Mucosa of stomach (tissue), 1 donor: ENCODE measurements around the gene HAND1.
"Not testable (repeated sequence)": the region's sequence is repeated elsewhere in the genome, so short reads cannot be mapped to it uniquely, and the experiment has no call there.

Source experiments
- H3K27me3 ChIP-seq: one replicate; pipeline ENCODE4 v1.7.0; 2013; ENCODE audit warnings: mild to moderate bottlenecking, low read length; ENCODE audit not compliant: control insufficient read depth, insufficient read depth
- H3K36me3 ChIP-seq: one replicate; pipeline ENCODE4 v1.7.0; 2013; ENCODE audit warnings: low read length; ENCODE audit not compliant: control insufficient read depth, insufficient read depth
- H3K4me1 ChIP-seq: one replicate; pipeline ENCODE4 v1.7.0; 2013; ENCODE audit warnings: mild to moderate bottlenecking, low read length; ENCODE audit not compliant: control insufficient read depth, insufficient read depth
- H3K4me3 ChIP-seq: one replicate; pipeline ENCODE4 v1.7.0; 2013; ENCODE audit warnings: low read length
- H3K9ac ChIP-seq: one replicate; pipeline ENCODE4 v1.7.0; 2013; ENCODE audit warnings: mild to moderate bottlenecking, low read length, moderate library complexity
- H3K9me3 ChIP-seq: one replicate; pipeline ENCODE4 v1.7.0; 2013; ENCODE audit warnings: mild to moderate bottlenecking, low read length, moderate library complexity; ENCODE audit not compliant: control insufficient read depth
- donor health status: Pancreatic carcinoma.

Gene HAND1

DNA sequence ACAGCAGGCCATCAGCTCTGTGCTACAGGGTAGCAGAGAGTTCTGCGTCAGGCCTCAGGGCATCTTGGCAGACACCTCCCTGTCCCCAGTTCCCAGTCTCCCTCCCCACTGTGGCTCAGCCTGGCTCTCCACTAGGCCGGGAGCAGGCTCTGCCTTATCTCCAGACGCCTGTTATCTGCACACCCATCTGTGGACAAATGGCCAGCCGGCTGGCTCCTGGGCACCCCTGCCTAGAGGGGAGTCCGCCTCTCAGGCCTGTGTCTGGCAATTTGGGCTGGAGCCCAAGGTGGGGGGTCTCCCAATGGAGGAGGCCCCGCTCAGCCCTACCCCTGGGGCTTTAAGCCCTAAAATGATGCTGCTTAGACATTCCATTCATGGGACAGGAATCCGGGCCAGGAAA is 39.2 kb upstream of the HAND1 start:
- Histone ChIP-seq H3K27me3 (peaks cover 20% of the 10 kb centered on the region), H3K4me1 (peaks cover 4% of the 10 kb centered on the region), H3K9me3 (no peaks in the 10 kb centered on the region), H3K9ac (no peak overlapping the region), H3K36me3 (no peaks in the 10 kb centered on the region), H3K4me3 (no peak overlapping the region)

DNA sequence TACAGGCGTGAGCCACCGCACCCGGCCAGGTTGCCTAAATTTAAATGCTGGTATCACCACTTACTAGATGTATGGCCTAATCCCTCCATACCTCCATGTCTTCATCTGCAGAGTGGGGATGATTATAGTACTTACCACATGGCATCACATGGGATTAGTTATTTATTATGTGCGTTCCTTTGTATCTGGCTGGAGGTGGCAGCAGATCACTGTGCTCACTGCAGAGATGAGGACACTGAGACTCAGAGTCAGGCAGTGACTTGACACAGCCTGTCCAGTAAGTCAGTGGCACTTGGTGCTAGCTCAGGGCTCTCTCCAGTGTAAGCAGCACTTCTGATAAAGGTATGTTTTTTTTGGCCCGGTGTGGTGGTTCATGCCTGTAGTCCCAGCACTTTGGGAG is 38.4 kb upstream of the HAND1 start:
- Histone ChIP-seq H3K9ac (no peak overlapping the region), H3K4me3 (no peak overlapping the region), H3K9me3 (no peaks in the 10 kb centered on the region), H3K4me1 (peaks cover 4% of the 10 kb centered on the region), H3K36me3 (no peaks in the 10 kb centered on the region), H3K27me3 (peaks cover 13% of the 10 kb centered on the region)

DNA sequence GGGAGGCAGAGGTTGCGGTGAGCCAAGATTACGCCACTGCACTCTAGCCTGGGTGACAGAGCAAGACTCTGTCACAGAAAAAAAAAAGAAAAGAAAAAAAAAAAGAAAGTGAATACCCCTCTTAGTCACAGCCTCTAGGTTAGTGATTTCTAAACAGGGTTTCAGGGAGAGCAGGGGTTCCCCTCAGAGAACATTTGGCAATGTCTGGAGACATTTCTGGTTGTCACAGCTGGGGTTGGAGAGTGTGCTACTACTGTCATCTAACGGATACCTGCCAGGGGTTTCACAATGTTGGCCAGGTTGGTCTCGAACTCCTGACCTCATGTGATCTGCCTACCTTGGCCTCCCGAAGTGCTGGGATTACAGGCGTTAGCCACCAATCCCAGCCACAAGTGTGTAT is 37.5 kb upstream of the HAND1 start:
- H3K27me3 ChIP-seq, H3K9ac ChIP-seq: not testable (repeated sequence)

DNA sequence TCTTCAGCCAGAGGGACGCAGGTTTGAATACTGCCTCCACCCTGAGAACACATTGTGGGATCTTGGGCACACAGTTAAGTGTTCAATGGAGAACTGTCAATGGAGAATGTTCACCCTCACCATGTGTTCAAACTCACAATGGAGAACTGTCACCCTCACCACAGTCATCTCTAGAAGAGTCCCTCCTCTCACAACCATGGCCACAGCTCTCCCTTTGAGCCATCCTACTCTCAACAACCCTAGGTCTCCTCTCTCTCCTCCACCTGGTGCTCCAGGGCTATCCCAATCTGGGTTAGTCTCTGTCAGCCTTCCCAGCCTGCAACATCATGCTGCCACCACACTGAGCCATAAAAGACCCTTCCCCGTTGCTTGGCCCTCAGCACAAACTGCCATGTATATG is 36.3 kb upstream of the HAND1 start:
- Histone ChIP-seq H3K4me1 (no peaks in the 10 kb centered on the region), H3K9me3 (no peaks in the 10 kb centered on the region), H3K9ac (no peak overlapping the region), H3K27me3 (peaks cover 12% of the 10 kb centered on the region), H3K4me3 (no peak overlapping the region), H3K36me3 (no peaks in the 10 kb centered on the region)

More for the DNA sequence above, 37.5 kb upstream of the HAND1 start:
- not testable (repeated sequence) for H3K4me1 ChIP-seq, H3K4me3 ChIP-seq, H3K36me3 ChIP-seq, H3K9me3 ChIP-seq

DNA sequence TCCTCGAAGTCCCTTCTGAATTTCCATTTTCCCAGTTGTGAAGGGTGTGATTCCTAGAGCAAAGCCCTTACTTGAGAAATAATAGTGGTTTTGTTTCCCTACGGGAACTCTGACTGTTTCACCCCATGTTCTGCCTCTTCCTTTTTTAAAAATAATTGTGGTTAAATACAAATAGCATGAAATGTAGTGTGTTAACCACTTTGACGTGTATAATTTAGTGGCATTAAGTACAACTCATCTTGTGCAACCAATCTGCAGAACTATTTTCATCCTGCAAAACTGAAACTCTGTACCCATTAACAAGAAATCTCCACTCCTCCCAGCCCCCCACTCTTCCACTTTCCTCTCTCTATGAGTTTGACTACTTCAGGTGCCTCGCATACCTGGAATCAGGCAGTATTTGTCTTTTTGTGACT is 35.6 kb upstream of the HAND1 start:
- peaks cover 12% of the 10 kb centered on the region for H3K27me3 ChIP-seq
- no peak overlapping the region for H3K9ac ChIP-seq
- H3K9me3 ChIP-seq, result no peaks in the 10 kb centered on the region
- no peaks in the 10 kb centered on the region for H3K4me1 ChIP-seq
- H3K4me3 ChIP-seq, result no peak overlapping the region
- H3K36me3 ChIP-seq, result no peaks in the 10 kb centered on the region

DNA sequence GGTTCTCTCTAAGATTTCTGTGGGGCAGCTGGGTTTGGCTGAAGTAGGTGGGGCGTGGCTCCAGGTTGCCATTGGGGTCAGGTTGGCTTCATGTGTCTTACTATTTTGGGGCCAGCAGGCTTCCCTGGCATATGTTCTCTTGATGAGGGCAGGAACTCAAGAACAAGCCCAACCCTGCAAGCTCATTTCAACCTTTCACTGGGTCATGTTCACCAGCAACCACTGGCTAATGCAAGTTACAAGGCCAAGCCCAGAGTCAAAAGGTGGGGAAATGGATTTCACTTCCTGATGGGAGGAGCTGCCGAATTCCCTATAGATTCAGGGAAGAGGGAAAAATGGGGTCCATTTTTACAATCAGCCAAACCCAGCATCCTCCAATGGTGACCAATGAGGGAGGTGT is 34.0 kb upstream of the HAND1 start:
- Histone ChIP-seq H3K4me1 (no peaks in the 10 kb centered on the region), H3K9ac (no peak overlapping the region), H3K36me3 (no peaks in the 10 kb centered on the region), H3K4me3 (no peak overlapping the region), H3K27me3 (peaks cover 9% of the 10 kb centered on the region), H3K9me3 (no peaks in the 10 kb centered on the region)

DNA sequence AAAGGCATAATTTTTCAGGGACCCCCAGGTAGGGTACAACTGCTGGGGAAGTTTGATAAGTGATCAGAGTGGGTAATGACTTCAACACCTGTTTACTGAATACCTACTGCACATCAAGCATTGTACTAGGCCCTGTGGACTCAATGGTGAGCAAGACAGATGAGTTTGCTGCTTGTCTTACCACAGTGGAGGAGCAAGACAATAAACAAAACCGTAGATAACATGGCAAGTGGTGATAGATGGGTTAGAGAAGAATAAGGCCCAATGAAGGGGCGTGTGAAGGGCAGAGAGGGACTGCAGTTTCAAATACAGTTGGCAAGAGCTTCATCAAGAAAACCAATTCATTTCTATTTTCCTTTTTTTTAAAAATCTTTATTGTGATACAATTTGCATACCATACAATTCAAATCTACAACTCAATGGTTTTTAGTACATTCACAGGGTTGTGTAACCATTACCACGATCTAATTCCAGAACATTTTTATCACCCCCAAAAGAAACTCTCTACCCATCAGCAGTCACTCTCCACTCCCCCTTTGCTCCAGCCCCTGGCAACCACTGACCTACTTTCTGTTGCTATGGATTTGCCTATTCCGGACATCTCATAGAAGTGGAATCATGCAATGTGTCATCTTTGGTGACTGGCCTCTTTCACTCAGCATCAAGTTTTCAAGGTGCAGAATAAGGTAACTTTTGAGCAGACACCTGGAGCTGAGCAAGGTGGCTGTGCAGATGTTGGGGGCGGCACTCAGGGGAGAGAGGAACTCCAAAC is 31.9 kb upstream of the HAND1 start:
- Histone ChIP-seq H3K27me3 (peaks cover 17% of the 10 kb centered on the region), H3K9me3 (no peaks in the 10 kb centered on the region), H3K36me3 (no peaks in the 10 kb centered on the region), H3K4me3 (no peak overlapping the region), H3K9ac (no peak overlapping the region), H3K4me1 (no peaks in the 10 kb centered on the region)

DNA sequence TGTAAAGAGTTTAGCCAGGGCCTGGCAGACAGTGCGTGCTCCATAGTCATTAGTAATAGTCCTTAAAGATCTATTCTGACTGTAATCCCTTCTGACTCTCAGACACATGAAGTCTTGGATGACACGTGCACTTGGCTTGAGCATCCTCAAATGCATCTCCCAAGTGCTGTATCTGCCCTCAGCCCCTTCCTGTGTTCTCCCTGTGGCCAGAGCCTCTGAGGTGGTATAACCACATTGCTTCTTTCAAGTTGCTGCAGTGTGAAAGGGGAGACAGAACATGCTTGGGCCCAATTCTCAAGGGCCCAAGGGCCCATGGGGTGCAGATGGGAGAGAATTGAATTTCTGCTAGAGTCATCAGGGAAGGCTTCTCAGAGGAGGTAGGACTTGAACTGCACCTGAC is 30.1 kb upstream of the HAND1 start:
- H3K27me3 ChIP-seq, result peaks cover 17% of the 10 kb centered on the region
- H3K4me1 ChIP-seq, result no peaks in the 10 kb centered on the region
- H3K36me3 ChIP-seq, result no peaks in the 10 kb centered on the region
- no peak overlapping the region for H3K9ac ChIP-seq
- H3K9me3 ChIP-seq, result no peaks in the 10 kb centered on the region
- H3K4me3 ChIP-seq, result no peak overlapping the region

DNA sequence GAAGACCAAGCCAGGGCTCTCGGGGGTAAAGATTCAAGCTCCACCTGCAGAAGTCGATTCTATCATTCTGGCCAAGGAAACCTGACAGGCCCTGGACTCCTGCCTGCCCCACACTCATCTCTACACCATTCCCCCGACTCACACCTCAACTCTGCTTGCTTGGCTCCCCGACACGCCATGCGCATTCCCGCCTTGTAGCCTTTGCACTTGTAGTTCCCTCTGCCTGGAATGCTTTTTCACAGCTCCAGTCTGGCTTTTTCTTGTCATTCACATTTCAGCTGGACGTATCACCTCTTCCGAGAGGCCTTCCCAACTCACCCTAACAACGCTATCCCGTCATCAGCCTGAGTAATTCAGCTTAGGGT is 28.7 kb upstream of the HAND1 start:
- H3K27me3 ChIP-seq, result peaks cover 22% of the 10 kb centered on the region
- H3K36me3 ChIP-seq, result no peaks in the 10 kb centered on the region
- no peak overlapping the region for H3K9ac ChIP-seq
- H3K9me3 ChIP-seq, result no peaks in the 10 kb centered on the region
- H3K4me3 ChIP-seq, result no peak overlapping the region
- H3K4me1 ChIP-seq, result no peaks in the 10 kb centered on the region

DNA sequence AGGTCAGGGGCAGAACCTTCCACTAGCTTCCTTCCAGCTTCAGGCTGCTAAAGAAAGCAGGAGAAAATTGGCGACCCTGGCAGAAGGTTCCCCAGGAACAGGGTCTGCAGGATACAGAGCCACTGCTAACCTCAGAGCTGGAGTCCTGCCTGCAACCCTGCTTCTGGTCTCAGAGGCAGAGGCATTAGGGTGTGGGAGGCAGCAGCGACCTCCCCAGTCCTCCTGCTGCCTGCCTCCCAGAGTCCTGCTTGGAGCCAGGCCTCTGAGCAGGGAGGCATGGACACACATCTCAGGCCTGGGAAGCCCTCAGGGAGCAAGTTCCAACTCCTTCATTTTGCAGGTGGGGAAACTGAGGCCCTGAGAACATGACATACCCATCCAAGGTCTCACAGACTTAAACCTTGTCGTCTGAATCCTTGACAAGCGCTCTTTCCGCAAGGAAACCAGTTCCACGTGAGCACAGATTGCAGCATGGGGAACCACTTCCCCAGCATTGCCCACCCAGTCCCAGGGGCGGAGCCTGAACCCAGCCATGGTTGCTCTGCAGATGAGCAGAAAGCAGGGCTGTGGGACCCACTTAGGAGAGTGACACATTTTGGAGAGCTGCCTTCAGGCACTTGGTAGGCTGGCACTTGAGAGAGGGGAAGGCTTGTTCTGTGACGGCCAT is 28.2 kb upstream of the HAND1 start:
- Histone ChIP-seq H3K9ac (no peak overlapping the region), H3K36me3 (no peaks in the 10 kb centered on the region), H3K4me1 (no peaks in the 10 kb centered on the region), H3K9me3 (no peaks in the 10 kb centered on the region), H3K27me3 (peaks cover 18% of the 10 kb centered on the region), H3K4me3 (no peak overlapping the region)

DNA sequence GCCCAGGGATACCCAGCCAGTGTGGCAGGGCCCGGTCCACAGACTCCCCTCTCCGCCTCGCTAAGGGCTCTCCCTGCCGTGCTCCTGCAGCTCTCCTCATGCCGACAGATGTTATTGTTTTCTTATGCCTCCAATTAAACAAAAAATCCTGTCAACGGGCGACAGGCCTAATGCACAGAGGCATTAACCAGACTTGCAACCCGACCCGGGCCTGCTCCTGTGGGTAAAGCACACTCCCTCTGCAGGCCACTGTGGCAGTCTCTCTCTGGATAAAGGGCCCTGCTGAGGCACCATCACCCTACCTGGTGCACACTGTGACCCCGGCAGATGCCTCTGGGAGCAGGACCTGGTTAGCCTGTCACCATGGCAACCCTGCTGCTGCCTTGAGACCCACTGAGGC is 27.5 kb upstream of the HAND1 start:
- H3K27me3 ChIP-seq, result peaks cover 16% of the 10 kb centered on the region
- H3K4me1 ChIP-seq, result no peaks in the 10 kb centered on the region
- H3K4me3 ChIP-seq, result no peak overlapping the region
- no peak overlapping the region for H3K9ac ChIP-seq
- no peaks in the 10 kb centered on the region for H3K9me3 ChIP-seq
- no peaks in the 10 kb centered on the region for H3K36me3 ChIP-seq

DNA sequence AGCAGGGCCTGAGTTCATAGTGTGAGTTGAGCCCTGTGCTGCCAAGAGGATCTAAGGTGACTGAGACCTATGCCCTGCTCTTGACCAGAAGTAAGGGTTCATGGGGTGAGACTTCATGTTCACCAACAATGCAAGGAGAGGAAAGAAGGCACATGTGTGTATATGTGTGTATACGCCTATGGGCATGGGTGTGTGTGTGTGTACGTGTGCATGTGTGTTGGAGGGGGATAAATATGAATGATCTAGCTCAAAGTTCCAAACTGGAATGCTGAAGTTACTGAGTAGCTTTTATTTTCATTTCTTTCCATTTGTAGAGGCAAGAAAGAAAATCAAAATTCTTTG is 25.6 kb upstream of the HAND1 start:
- H3K4me3 ChIP-seq, result no peak overlapping the region
- H3K9me3 ChIP-seq, result no peaks in the 10 kb centered on the region
- H3K9ac ChIP-seq, result no peak overlapping the region
- peaks cover 12% of the 10 kb centered on the region for H3K27me3 ChIP-seq
- no peaks in the 10 kb centered on the region for H3K4me1 ChIP-seq
- H3K36me3 ChIP-seq, result no peaks in the 10 kb centered on the region
